Measurements from ENCODE around the gene STXBP2.

Gene STXBP2

DNA sequence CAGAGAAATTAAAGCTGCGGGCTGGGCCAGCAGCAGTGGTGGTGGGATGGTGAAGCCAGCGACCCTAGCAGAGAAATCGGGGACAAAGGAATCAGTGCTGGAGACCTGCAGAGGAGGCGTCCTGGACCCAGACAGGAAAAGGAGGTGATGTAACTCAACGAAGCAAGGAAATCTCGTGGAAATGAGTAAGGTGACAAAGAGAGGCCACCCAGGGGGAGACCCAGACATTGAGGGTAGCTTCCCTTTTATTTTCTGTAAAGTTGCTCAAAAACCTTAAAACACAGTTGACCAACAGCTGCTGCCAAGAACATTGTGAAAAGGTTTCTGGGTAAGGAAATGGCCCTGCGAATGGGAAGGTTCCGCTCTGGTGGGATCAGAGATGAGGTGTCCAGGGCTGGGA, 18.7 kb downstream of the STXBP2 start:
- Histone ChIP-seq H3K9ac (no peak overlapping the region), H3K36me3 (ENCODE audit: control insufficient read depth, insufficient read depth, low read length) (no peaks in the 10 kb centered on the region), H3K4me2 (ENCODE audit: low read length) (no peak overlapping the region), H3K27me3 (ENCODE audit: control insufficient read depth, insufficient read depth, low read length) (no peaks in the 10 kb centered on the region), H3K4me1 (no peaks in the 10 kb centered on the region), H3K4me3 (ENCODE audit: low read depth, low read length) (no peak overlapping the region), H2AFZ (no peak overlapping the region), H3K9me3 (ENCODE audit: control insufficient read depth, low read length) (no peaks in the 10 kb centered on the region), H3K27ac (no peak overlapping the region), H3K79me2 (no peaks in the 10 kb centered on the region)
- TF ChIP-seq, protein P1, sequence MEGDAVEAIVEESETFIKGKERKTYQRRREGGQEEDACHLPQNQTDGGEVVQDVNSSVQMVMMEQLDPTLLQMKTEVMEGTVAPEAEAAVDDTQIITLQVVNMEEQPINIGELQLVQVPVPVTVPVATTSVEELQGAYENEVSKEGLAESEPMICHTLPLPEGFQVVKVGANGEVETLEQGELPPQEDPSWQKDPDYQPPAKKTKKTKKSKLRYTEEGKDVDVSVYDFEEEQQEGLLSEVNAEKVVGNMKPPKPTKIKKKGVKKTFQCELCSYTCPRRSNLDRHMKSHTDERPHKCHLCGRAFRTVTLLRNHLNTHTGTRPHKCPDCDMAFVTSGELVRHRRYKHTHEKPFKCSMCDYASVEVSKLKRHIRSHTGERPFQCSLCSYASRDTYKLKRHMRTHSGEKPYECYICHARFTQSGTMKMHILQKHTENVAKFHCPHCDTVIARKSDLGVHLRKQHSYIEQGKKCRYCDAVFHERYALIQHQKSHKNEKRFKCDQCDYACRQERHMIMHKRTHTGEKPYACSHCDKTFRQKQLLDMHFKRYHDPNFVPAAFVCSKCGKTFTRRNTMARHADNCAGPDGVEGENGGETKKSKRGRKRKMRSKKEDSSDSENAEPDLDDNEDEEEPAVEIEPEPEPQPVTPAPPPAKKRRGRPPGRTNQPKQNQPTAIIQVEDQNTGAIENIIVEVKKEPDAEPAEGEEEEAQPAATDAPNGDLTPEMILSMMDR (IDR thresholded peaks at IDR 0.05): no peak

DNA sequence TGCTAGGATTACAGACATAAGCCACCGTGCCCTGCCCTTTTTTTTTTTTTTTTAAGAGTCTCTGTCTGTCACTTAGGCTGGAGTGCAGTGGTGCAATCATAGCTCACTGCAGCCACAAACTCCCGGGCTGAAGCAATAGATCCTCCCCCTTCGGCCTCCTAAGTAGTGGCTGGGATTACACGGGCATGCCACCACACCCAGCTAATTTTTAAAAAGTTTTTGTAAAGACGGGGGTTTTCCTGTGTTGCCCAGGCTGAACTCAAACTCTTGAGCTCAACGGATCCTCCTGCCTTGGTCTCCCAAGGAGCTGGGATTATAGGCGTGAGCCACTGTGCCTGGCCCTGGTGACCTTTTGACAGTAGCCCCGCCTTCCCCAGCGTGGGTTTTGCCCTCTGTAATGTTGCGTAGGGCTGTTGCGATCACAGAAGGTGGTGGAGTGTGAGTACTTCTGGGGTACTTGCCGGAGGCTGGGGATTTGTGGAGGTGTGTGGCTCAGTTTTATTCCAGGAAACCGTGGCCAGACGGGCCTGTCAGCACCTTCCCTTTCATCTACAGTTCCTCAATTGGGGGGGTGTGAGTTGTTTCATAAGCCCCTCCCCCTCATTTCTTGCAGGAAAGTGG, 20.3 kb downstream of the STXBP2 start:
- Histone ChIP-seq H2AFZ (no peak overlapping the region), H3K4me3 (ENCODE audit: low read depth, low read length) (no peak overlapping the region), H3K9me3 (ENCODE audit: control insufficient read depth, low read length) (no peaks in the 10 kb centered on the region), H3K4me2 (ENCODE audit: low read length) (no peak overlapping the region), H3K4me1 (no peaks in the 10 kb centered on the region), H3K27me3 (ENCODE audit: control insufficient read depth, insufficient read depth, low read length) (peaks cover 3% of the 10 kb centered on the region), H3K27ac (no peak overlapping the region), H3K9ac (no peak overlapping the region), H3K36me3 (ENCODE audit: control insufficient read depth, insufficient read depth, low read length) (no peaks in the 10 kb centered on the region), H3K79me2 (no peaks in the 10 kb centered on the region)
- TF ChIP-seq, protein P1 (IDR thresholded peaks at IDR 0.05): no peak

DNA sequence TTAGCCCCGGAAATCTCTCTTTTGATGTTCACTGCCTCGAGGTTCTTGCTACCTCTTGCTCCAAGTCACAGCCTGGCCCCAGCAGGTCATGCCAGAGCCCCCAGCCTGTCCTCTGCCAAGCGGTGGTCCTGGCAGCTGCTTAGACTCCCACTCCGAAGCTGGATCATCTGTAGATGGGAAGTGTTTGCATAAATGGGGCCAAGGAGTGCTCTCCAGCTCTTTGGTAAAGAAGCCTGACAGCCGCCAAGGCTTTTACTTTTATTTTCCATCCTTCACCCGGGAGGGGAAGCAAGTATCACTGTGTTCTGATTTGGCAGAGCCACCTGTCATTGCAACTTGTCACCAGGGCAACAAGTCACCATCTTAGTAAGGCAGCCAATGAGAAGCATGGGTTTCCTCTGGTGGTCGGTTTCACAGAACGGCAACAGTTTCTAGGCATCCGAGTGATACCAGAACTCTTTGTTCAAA, 21.3 kb downstream of the STXBP2 start:
- Histone ChIP-seq H2AFZ (no peak overlapping the region), H3K79me2 (no peaks in the 10 kb centered on the region), H3K4me1 (no peaks in the 10 kb centered on the region), H3K9me3 (ENCODE audit: control insufficient read depth, low read length) (no peaks in the 10 kb centered on the region), H3K36me3 (ENCODE audit: control insufficient read depth, insufficient read depth, low read length) (no peaks in the 10 kb centered on the region), H3K4me3 (ENCODE audit: low read depth, low read length) (no peak overlapping the region), H3K27ac (no peak overlapping the region), H3K4me2 (ENCODE audit: low read length) (no peak overlapping the region), H3K27me3 (ENCODE audit: control insufficient read depth, insufficient read depth, low read length) (peaks cover 3% of the 10 kb centered on the region), H3K9ac (no peak overlapping the region)
- TF ChIP-seq, protein P1 (IDR thresholded peaks at IDR 0.05): no peak

GRCh38 chr19:7661744-7662538, 25.0 kb downstream of the STXBP2 start:
- no peak overlapping the region for H2AFZ ChIP-seq
- no peak overlapping the region for H3K4me3 ChIP-seq (ENCODE audit: low read depth, low read length)
- TF ChIP-seq, protein P1 (IDR thresholded peaks at IDR 0.05): no peak
- H3K27me3 ChIP-seq (ENCODE audit: control insufficient read depth, insufficient read depth, low read length): peaks cover 3% of the 10 kb centered on the region
- H3K27ac ChIP-seq: no peak overlapping the region
- H3K4me1 ChIP-seq: no peaks in the 10 kb centered on the region
- no peak overlapping the region for H3K9ac ChIP-seq
- H3K9me3 ChIP-seq (ENCODE audit: control insufficient read depth, low read length): no peaks in the 10 kb centered on the region
- H3K79me2 ChIP-seq: no peaks in the 10 kb centered on the region
- H3K36me3 ChIP-seq (ENCODE audit: control insufficient read depth, insufficient read depth, low read length): no peaks in the 10 kb centered on the region
- no peak overlapping the region for H3K4me2 ChIP-seq (ENCODE audit: low read length)

Data from parathyroid adenoma (tissue), 2 donors.